H1 (cell line): ENCODE results near the gene EGFLAM. TPM values are rescaled to one million over a fixed set of nuclear protein-coding genes. Genes with fewer than 3 reads are reported as not detected.

Experiments used
- EP300 ChIP-seq, 2 experiments: IDR thresholded peaks; 1 replicate in 1 of 2; 2 replicates in 1 of 2; pipeline ENCODE4 v1.6.1; 2011 to 2012; ENCODE audit warnings: low read depth in 2 of 2, low read length in 2 of 2, mild to moderate bottlenecking in 2 of 2, borderline replicate concordance in 1 of 2, inconsistent platforms in 1 of 2, moderate library complexity in 1 of 2
- JUND ChIP-seq: IDR thresholded peaks from 2 replicates; pipeline ENCODE4 v1.6.1; 2011; ENCODE audit warnings: mild to moderate bottlenecking, improper control_type of control experiment, low read length
- SP4 ChIP-seq: IDR thresholded peaks from 2 replicates; pipeline ENCODE4 v1.6.1; 2012; ENCODE audit warnings: low read length, inconsistent platforms
- polyA plus RNA-seq, 7 experiments: library from polyadenylated mRNA; depleted of rRNA in 3 of 7; stranded (reverse) in 5 of 7; unstranded in 2 of 7; fragments of >200 nt in 5 of 7; fragments of 200-250 nt in 2 of 7; gene quantifications; 1 replicate in 5 of 7; 2 replicates in 1 of 7; 4 replicates in 1 of 7; pipeline versions ENCODE4 v1.2.1 to v1.2.3, GENCODE V29; 2011 to 2013; ENCODE audit warnings: missing spikeins in 2 of 7, mixed read lengths in 2 of 7
- total RNA-seq: library from RNA; stranded (reverse); fragmentation: NEBNext Ultra II Directional; extraction: Animal tissue kit (Norgen Biotek cat#: 25700); gene quantifications from 2 replicates; pipeline ENCODE4 v1.2.1, GENCODE V29; 2021
- TF ChIP-seq, protein P1 (sequence below): fragments of 300-600 bp; sonication (generic); IDR thresholded peaks from 2 replicates; pipeline ENCODE4 v1.7.1; 2012; ENCODE audit warnings: low read length, moderate library complexity, mild to moderate bottlenecking, inconsistent platforms; ENCODE audit not compliant: insufficient replicate concordance
- TF ChIP-seq, protein P2 (sequence below): IDR thresholded peaks from 2 replicates; pipeline ENCODE4 v1.6.1; 2011; ENCODE audit warnings: low read depth, mild to moderate bottlenecking, low read length; ENCODE audit not compliant: insufficient read depth

The EGFLAM gene
- total and polyA plus RNA-seq, 2 of the 8 experiments (the other 6 are each of a cell fraction or from before 2014, with no cell fraction given), result 0.20 to 0.24 TPM

DNA sequence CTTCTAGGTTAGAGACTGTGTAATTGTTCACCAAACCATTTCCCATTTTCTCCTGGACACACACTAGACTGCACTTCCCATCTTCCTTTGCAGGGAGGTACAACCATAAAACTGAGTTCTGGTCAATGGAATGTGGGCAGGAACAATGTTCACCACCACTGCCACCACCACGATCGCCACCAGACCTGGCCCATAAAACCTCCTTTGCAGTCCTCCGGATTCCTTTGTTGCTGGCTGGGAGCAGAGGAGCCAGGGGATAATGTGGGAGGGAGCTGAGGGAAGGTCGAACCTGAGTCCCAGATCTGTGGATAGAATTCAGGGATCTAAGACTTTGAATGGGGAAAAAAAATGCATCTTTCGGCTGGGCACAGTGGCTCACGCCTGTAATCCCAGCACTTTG lies 29.4 kb upstream of the EGFLAM start (continued):
- TF ChIP-seq, protein P1, sequence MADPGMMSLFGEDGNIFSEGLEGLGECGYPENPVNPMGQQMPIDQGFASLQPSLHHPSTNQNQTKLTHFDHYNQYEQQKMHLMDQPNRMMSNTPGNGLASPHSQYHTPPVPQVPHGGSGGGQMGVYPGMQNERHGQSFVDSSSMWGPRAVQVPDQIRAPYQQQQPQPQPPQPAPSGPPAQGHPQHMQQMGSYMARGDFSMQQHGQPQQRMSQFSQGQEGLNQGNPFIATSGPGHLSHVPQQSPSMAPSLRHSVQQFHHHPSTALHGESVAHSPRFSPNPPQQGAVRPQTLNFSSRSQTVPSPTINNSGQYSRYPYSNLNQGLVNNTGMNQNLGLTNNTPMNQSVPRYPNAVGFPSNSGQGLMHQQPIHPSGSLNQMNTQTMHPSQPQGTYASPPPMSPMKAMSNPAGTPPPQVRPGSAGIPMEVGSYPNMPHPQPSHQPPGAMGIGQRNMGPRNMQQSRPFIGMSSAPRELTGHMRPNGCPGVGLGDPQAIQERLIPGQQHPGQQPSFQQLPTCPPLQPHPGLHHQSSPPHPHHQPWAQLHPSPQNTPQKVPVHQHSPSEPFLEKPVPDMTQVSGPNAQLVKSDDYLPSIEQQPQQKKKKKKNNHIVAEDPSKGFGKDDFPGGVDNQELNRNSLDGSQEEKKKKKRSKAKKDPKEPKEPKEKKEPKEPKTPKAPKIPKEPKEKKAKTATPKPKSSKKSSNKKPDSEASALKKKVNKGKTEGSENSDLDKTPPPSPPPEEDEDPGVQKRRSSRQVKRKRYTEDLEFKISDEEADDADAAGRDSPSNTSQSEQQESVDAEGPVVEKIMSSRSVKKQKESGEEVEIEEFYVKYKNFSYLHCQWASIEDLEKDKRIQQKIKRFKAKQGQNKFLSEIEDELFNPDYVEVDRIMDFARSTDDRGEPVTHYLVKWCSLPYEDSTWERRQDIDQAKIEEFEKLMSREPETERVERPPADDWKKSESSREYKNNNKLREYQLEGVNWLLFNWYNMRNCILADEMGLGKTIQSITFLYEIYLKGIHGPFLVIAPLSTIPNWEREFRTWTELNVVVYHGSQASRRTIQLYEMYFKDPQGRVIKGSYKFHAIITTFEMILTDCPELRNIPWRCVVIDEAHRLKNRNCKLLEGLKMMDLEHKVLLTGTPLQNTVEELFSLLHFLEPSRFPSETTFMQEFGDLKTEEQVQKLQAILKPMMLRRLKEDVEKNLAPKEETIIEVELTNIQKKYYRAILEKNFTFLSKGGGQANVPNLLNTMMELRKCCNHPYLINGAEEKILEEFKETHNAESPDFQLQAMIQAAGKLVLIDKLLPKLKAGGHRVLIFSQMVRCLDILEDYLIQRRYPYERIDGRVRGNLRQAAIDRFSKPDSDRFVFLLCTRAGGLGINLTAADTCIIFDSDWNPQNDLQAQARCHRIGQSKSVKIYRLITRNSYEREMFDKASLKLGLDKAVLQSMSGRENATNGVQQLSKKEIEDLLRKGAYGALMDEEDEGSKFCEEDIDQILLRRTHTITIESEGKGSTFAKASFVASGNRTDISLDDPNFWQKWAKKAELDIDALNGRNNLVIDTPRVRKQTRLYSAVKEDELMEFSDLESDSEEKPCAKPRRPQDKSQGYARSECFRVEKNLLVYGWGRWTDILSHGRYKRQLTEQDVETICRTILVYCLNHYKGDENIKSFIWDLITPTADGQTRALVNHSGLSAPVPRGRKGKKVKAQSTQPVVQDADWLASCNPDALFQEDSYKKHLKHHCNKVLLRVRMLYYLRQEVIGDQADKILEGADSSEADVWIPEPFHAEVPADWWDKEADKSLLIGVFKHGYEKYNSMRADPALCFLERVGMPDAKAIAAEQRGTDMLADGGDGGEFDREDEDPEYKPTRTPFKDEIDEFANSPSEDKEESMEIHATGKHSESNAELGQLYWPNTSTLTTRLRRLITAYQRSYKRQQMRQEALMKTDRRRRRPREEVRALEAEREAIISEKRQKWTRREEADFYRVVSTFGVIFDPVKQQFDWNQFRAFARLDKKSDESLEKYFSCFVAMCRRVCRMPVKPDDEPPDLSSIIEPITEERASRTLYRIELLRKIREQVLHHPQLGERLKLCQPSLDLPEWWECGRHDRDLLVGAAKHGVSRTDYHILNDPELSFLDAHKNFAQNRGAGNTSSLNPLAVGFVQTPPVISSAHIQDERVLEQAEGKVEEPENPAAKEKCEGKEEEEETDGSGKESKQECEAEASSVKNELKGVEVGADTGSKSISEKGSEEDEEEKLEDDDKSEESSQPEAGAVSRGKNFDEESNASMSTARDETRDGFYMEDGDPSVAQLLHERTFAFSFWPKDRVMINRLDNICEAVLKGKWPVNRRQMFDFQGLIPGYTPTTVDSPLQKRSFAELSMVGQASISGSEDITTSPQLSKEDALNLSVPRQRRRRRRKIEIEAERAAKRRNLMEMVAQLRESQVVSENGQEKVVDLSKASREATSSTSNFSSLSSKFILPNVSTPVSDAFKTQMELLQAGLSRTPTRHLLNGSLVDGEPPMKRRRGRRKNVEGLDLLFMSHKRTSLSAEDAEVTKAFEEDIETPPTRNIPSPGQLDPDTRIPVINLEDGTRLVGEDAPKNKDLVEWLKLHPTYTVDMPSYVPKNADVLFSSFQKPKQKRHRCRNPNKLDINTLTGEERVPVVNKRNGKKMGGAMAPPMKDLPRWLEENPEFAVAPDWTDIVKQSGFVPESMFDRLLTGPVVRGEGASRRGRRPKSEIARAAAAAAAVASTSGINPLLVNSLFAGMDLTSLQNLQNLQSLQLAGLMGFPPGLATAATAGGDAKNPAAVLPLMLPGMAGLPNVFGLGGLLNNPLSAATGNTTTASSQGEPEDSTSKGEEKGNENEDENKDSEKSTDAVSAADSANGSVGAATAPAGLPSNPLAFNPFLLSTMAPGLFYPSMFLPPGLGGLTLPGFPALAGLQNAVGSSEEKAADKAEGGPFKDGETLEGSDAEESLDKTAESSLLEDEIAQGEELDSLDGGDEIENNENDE, result no peak
- TF ChIP-seq EP300 (IDR thresholded peaks at IDR 0.05; ENCODE audit: borderline replicate concordance in 1 of 2, low read depth in 2 of 2, low read length in 2 of 2) (no peak), JUND (no peak), SP4 (no peak)
- TF ChIP-seq, protein P2, sequence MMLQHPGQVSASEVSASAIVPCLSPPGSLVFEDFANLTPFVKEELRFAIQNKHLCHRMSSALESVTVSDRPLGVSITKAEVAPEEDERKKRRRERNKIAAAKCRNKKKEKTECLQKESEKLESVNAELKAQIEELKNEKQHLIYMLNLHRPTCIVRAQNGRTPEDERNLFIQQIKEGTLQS, result no peak
- TF ChIP-seq, all 59 proteins: peak for 0
